ENCODE data around the gene CPM. TPM values are rescaled to one million over a fixed set of nuclear protein-coding genes. Genes with fewer than 3 reads are reported as not detected.
A peak's percentile ranks its signal among the peaks of the same experiment; 100 is the strongest.

Gene CPM
- polyA plus RNA-seq, 6 donors from 2014 or later = 3.2 to 26.0 (median 7.0) TPM

DNA sequence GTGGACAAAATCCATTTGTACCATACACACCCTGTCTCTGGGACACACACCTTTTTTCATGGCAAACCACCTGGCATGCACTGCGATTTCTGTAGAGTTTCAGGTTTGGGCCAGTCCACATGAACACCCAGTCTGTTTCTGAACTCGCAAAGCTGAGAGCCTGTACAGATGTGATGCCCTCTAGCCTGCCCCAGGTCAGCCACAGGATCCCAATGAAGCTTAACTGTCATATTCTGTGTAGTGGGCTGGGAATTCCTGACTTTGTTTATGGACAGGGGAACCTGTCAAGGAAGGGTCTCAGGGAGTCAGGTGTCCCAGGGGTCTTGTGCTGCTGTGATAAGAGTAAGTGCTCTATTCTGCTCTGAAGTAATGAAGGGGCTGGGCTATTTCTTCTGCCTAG lies 39.8 kb downstream of the CPM start:
- Mint-ChIP-seq H3K4me1 (peaks cover 42 to 55% (median 54%) of the 10 kb centered on the region in 3 donors), H3K27ac (peak overlapping the region in 2 of 6 donors; percentile 11 to 21), H3K9me3 (no peaks in the 10 kb centered on the region), H3K36me3 (no peaks in the 10 kb centered on the region), H3K4me3 (no peak overlapping the region), H3K27me3 (no peaks in the 10 kb centered on the region)
- DNase-seq (no peak), ATAC-seq (ENCODE audit: low read depth in 2 of 2) (no peak)

DNA sequence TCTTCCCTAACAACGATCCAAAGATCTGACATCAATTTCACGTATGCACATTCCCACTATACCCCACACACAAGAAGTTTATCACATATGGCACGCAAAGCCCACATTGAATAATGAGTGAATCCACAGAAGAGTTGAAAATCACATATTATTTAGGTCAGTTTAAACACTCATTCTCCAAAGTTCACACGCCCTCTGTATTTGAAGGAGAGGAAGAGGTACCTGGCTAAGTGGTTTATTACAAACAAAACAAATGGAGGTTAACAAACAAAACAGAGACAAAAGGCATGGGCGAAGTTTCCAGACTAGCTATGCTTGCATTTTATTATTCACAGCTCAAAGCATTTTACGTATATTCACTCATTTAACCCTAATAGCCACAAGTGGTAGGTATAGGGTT lies 41.8 kb downstream of the CPM start:
- no peak overlapping the region for H3K4me3 Mint-ChIP-seq
- H3K9me3 Mint-ChIP-seq = no peaks in the 10 kb centered on the region
- H3K27ac Mint-ChIP-seq = peak overlapping the region in 1 of 6 donors; percentile 14
- no peaks in the 10 kb centered on the region for H3K27me3 Mint-ChIP-seq
- no peaks in the 10 kb centered on the region for H3K36me3 Mint-ChIP-seq
- ATAC-seq (ENCODE audit: low read depth in 2 of 2) (no peak), DNase-seq (no peak)
- H3K4me1 Mint-ChIP-seq = peaks cover 31 to 35% (median 35%) of the 10 kb centered on the region in 3 donors

DNA sequence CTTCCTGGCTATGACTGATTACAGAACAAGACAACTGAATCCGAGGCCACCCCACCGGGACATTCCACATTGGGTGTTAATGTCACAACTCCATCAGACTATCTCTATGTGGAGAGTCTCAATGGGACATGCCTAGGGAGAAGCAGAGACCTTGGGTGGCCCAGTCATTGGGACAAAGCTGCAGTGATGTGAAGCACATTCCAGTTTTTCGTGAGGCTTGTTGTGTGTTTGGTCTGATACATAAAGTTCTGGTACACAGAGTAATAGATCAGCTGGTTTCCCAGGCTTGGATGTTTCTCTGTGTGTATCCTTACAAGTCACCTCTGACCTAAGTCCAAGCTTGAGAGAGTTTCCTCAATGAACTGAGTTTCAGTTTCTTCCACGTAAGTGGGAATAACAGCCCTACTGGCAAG lies 42.3 kb downstream of the CPM start:
- ATAC-seq (ENCODE audit: low read depth in 2 of 2) (no peak), DNase-seq (no peak)
- Mint-ChIP-seq H3K27me3 (no peaks in the 10 kb centered on the region), H3K36me3 (no peaks in the 10 kb centered on the region), H3K27ac (peak overlapping the region in 2 of 6 donors; percentile 36 to 78), H3K4me3 (peak overlapping the region in 1 of 8 donors; percentile 51), H3K4me1 (peaks cover 27 to 31% (median 30%) of the 10 kb centered on the region in 3 donors), H3K9me3 (no peaks in the 10 kb centered on the region)

DNA sequence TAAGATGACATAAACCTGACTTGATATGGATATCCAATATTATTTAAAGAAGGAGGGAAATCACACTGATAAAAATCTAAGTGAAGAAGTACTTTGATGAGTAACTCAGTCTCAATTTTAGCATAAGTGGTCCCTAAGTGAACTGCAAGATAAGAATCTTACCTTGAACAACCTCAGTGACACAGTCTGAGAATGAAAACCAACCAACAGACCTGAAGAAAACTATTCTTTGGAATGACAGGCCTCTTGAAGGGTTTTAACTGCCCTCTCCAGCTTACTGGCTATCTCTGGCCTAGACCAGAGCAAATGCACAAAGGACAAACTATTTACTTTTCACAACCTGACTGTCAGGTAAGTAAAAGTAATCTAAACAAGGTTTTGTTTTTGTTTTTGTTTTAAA lies 44.7 kb downstream of the CPM start:
- H3K27me3 Mint-ChIP-seq = no peaks in the 10 kb centered on the region
- DNase-seq (no peak), ATAC-seq (ENCODE audit: low read depth in 2 of 2) (no peak)

DNA sequence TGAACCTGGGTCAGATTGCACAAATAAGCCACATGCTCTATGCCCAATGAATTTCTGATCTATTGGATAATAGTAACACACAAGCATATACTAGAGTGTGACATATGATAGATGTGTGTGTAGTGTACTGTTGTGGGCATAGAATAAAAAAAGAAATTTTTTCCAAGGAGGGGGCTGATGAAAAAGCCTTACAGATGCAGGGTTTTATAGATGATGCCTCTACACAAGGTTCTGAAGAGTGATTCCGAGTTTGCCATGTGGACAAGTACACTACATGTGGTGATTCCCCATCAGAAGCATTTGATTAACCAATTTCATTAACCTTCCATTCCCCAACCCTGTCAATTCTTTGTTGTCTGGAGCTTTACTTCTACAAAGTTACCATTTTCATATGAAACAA lies 45.3 kb downstream of the CPM start:
- peaks cover 19 to 25% (median 20%) of the 10 kb centered on the region in 3 donors for H3K4me1 Mint-ChIP-seq
- no peaks in the 10 kb centered on the region for H3K27me3 Mint-ChIP-seq
- no peaks in the 10 kb centered on the region for H3K9me3 Mint-ChIP-seq
- no peak overlapping the region for H3K27ac Mint-ChIP-seq
- DNase-seq (no peak), ATAC-seq (ENCODE audit: low read depth in 2 of 2) (no peak)
- no peak overlapping the region for H3K4me3 Mint-ChIP-seq
- no peaks in the 10 kb centered on the region for H3K36me3 Mint-ChIP-seq

More for the DNA sequence above, 44.7 kb downstream of the CPM start:
- Mint-ChIP-seq H3K4me1 (peaks cover 19 to 21% (median 20%) of the 10 kb centered on the region in 3 donors), H3K27ac (peak overlapping the region in 1 of 6 donors; percentile 55), H3K4me3 (no peak overlapping the region), H3K9me3 (no peaks in the 10 kb centered on the region), H3K36me3 (no peaks in the 10 kb centered on the region)

DNA sequence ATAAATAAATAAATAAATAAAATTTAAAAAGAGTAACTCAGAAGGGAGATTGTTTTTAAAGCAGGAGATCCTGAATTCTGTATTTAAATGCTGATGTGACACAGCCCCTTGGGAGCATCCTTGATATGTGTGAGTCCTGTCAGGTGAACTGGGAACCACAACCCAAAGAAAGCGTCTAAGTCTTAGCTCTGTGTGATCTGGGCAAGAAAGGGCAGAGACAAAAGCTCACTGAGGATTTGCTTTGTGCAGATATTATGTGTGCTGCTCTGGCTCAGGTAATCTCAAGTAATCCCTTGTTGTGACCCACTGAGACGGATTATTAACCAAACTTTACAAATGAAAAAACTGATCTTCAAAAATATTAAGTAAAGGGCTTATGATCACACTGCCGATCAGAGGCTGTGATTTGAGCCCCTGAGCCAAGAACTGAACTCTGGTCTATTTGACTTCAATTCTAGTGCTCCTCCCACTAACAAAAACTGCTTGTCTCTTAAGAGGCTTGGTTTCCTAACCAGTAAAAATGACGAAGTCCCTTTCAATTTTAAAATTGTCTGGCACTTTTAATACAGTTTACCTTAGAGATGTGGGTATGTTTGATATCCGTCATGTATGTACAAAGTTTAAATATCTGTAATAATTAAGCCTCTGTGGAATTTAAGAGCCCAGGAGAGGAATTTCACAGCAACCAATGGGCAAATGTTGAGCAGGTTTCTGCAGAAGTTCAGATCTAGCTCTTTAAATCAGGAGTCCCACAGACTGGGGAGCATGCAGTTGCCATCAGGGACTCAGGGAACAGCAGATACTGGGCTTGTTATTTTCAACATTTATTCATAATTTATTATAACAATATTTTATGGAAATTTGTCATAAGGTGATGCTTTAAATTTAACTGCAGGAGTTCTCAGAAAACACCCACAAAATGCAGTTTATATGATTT lies 46.1 kb downstream of the CPM start:
- Mint-ChIP-seq H3K27ac (no peak overlapping the region), H3K36me3 (no peaks in the 10 kb centered on the region), H3K27me3 (no peaks in the 10 kb centered on the region), H3K4me3 (no peak overlapping the region), H3K9me3 (peaks cover 0 to 3% (median 0%) of the 10 kb centered on the region in 7 donors), H3K4me1 (peaks cover 14 to 23% (median 15%) of the 10 kb centered on the region in 3 donors)
- DNase-seq (no peak), ATAC-seq (ENCODE audit: low read depth in 2 of 2) (no peak)

DNA sequence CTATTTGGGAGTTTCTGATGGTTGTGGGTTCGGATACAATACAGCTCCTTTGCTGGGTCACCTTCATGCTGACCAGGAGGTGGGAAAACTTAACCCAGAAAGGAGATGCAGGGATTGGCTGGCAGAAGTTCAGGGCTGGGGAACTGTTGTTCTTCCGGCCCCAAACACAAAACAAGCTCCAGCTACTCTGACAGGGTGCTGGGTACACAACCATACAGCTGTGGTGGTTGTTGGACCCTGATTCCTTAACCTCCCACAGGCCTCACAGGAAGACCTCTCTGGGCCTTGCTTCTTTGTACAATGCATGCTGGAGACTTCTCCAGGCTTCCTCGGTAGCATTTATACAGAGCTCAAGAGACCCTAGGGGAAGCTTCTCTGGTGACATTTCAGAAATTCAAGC lies 47.6 kb downstream of the CPM start:
- H3K36me3 Mint-ChIP-seq = no peaks in the 10 kb centered on the region
- H3K4me1 Mint-ChIP-seq = peaks cover 7 to 16% (median 10%) of the 10 kb centered on the region in 3 donors
- H3K9me3 Mint-ChIP-seq = peaks cover 0 to 3% (median 0%) of the 10 kb centered on the region in 7 donors
- ATAC-seq (ENCODE audit: low read depth in 2 of 2) (no peak), DNase-seq (no peak)
- no peak overlapping the region for H3K4me3 Mint-ChIP-seq
- no peaks in the 10 kb centered on the region for H3K27me3 Mint-ChIP-seq
- H3K27ac Mint-ChIP-seq = no peak overlapping the region

DNA sequence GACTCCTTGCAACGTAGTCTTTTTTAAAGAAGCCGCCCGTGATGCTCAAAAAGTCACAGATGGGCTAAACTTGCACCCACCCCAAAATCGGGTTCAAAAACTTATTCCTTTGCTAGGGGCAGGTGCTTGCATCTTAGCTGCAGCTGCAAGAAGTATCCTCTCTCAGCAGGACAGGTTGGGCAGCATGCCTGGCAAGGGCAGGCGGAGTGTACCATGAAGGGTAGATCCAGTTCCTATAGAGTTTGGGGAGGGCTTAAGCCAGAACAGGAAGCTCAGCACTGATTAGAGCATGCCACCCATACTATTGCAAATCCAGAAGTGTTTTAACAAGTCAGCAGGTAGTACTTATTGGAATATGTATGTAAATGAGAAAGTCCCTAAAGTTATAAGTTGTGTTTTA lies 48.7 kb downstream of the CPM start:
- no peak for DNase-seq
- Mint-ChIP-seq H3K4me1 (peaks cover 0 to 5% (median 4%) of the 10 kb centered on the region in 3 donors), H3K27ac (peak overlapping the region in 2 of 6 donors; percentile 78 to 86), H3K4me3 (no peak overlapping the region), H3K9me3 (peaks cover 0 to 3% (median 0%) of the 10 kb centered on the region in 7 donors), H3K27me3 (no peaks in the 10 kb centered on the region), H3K36me3 (no peaks in the 10 kb centered on the region)
- ATAC-seq (ENCODE audit: low read depth in 2 of 2) = no peak

DNA sequence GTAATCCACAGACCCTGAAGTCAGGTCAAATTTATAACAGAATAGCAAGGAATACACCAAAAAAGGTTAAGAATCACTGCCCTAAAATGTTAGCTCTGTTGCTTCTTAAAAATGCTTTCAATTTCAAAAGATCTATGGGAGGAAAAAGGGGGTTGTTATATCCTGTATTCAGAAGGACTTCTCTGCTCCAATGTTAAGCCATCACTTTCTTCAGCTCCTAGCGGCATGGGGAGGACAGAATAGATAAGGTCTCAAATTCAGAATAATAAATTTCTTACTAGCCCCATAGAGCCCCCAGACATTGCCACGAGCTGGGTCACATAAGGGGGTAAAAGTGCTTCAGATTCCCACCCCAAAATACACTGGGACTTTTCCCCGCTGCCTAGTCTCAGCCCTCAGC lies 49.8 kb downstream of the CPM start:
- Mint-ChIP-seq H3K4me3 (no peak overlapping the region), H3K9me3 (peaks cover 0 to 4% (median 0%) of the 10 kb centered on the region in 7 donors), H3K4me1 (peaks cover 0 to 5% (median 0%) of the 10 kb centered on the region in 3 donors), H3K36me3 (no peaks in the 10 kb centered on the region), H3K27ac (peak overlapping the region in 1 of 6 donors; percentile 40), H3K27me3 (no peaks in the 10 kb centered on the region)
- ATAC-seq (ENCODE audit: low read depth in 2 of 2) = no peak
- DNase-seq = no peak

DNA sequence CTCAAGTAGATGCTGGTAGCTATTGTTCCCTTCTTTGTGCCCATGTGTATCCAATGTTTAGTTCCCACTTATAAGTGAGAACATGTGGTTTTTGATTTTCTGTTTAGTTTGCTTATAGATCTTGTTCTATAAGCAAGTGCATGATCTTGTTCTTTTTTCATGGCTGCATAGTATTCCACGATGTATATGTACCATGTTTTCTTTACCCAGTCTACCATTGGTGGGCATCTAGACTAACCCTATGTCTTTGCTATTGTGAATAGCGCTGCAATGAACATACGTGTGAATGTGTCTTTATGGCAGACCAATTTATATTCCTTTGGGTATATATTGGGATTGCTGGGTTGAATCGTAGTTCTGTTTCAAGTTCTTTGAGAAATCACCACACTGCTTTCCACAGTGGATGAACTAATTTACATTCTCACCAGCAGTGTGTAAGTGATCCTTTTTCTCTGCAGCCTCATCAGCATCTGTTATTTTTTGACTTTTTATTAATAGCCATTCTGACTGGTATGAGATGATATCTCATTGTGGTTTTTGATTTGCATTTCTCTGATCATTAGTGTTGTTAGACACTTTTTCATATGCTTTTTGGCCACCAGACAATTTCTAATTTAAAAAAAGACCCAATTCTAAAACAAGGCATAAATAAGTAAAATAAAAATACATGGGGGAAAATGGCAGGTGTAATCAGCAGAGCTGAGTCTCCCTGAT lies 50.6 kb downstream of the CPM start:
- Mint-ChIP-seq H3K9me3 (peaks cover 0 to 4% (median 0%) of the 10 kb centered on the region in 7 donors), H3K4me3 (no peak overlapping the region), H3K36me3 (no peaks in the 10 kb centered on the region), H3K27ac (peak overlapping the region in 1 of 6 donors; percentile 16), H3K4me1 (peaks cover 0 to 5% (median 0%) of the 10 kb centered on the region in 3 donors), H3K27me3 (no peaks in the 10 kb centered on the region)
- no peak for DNase-seq
- no peak for ATAC-seq (ENCODE audit: low read depth in 2 of 2)

DNA sequence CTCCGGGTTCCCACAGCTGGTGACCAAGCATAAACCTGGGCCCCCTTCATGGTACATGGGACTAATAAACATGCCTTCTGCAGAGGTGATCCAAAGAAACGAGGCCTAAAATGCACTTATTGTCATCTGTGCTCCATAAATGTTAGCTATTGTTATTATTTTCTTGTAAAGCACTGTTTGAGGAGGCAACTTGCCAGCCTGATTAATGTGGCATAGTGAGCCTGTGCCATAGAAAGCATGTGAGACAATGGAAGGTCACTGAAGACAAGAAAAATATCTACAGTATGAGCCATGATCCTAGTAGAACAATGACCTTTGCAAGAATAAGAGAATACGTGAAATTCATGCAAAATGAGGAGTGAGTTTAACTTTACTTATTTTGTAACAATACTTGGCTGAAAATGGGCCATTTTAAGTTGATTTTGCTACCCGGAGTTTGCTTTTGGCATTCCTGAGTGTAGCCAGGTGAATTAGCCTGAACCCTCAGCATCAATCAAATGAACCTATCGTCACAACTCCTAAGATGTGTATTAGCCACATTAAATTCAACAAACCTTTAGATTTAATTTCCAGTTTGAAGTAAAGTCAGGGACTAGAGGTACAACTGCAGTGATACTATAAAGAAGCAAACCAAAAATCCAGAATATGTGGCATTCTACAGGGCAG lies 52.2 kb downstream of the CPM start:
- no peak for DNase-seq
- H3K36me3 Mint-ChIP-seq = no peaks in the 10 kb centered on the region
- no peaks in the 10 kb centered on the region for H3K27me3 Mint-ChIP-seq
- peaks cover 0 to 13% (median 5%) of the 10 kb centered on the region in 3 donors for H3K4me1 Mint-ChIP-seq
- H3K9me3 Mint-ChIP-seq = peaks cover 0 to 4% (median 0%) of the 10 kb centered on the region in 7 donors
- H3K27ac Mint-ChIP-seq = no peak overlapping the region
- no peak for ATAC-seq (ENCODE audit: low read depth in 2 of 2)
- H3K4me3 Mint-ChIP-seq = no peak overlapping the region

DNA sequence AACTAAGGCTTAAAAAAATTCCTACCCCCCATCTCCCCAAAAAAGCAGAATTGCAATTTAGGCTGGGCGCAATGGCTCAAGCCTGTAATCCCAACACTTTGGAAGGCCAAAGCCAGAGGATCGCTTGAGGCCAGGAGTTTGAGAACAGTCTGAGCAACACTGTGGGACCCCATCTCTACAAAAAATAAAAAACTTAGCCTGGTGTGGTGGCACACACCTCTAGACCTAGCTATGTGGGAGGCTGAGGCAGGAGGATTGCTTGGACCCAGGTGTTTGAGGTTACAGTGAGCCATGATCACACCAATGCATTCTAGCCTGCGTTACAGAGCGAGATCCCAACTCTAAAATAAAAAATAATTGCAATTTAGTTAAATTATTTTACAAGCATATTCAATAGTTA lies 54.1 kb downstream of the CPM start:
- Mint-ChIP-seq H3K27me3 (no peaks in the 10 kb centered on the region), H3K27ac (peak overlapping the region in 1 of 6 donors; percentile 22), H3K36me3 (no peaks in the 10 kb centered on the region), H3K4me1 (peaks cover 0 to 16% (median 5%) of the 10 kb centered on the region in 3 donors), H3K4me3 (no peak overlapping the region), H3K9me3 (peaks cover 0 to 4% (median 0%) of the 10 kb centered on the region in 7 donors)
- DNase-seq (no peak), ATAC-seq (ENCODE audit: low read depth in 2 of 2) (no peak)

DNA sequence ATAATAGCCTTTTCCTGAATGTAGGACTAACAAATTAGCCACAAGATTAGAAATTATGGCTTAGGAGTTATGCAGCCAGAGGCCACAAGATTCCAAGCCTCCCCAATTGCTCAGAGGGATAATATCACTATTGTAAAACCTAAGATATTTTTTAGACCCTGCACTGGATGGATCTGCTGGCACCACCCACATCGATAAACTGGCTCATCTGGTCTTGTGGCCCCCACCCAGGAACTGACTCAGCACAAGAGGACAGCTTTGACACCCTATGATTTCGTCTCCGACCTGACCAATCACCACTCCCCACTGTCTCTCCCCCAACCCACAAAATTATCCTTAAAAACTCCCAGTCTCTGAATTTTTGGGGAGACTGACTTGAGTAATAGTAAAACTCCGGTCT lies 54.7 kb downstream of the CPM start:
- Mint-ChIP-seq H3K36me3 (no peaks in the 10 kb centered on the region), H3K27me3 (no peaks in the 10 kb centered on the region), H3K4me3 (no peak overlapping the region), H3K9me3 (peaks cover 0 to 4% (median 0%) of the 10 kb centered on the region in 7 donors), H3K4me1 (peaks cover 0 to 16% (median 5%) of the 10 kb centered on the region in 3 donors), H3K27ac (peak overlapping the region in 1 of 6 donors; percentile 22)
- ATAC-seq (ENCODE audit: low read depth in 2 of 2) = no peak
- DNase-seq = no peak

Data from naive B cell (primary cell).